Activated naive CD8-positive, alpha-beta T cell (primary cell): ENCODE measurements around the gene BCL10.

Experiments
- H3K27ac Mint-ChIP-seq: one replicate; pipeline ENCODE4 v1.8.0; 2021; ENCODE audit warnings: mixed read lengths
- H3K27me3 Mint-ChIP-seq: one replicate; pipeline ENCODE4 v1.8.0; 2021; ENCODE audit warnings: mixed read lengths
- H3K36me3 Mint-ChIP-seq: one replicate; pipeline ENCODE4 v1.8.0; 2021; ENCODE audit warnings: mixed read lengths
- H3K4me1 Mint-ChIP-seq: one replicate; pipeline ENCODE4 v1.8.0; 2021; ENCODE audit warnings: low read depth, mixed read lengths
- H3K4me3 Mint-ChIP-seq: one replicate; pipeline ENCODE4 v1.8.0; 2021; ENCODE audit warnings: mild to moderate bottlenecking, mixed read lengths
- H3K9me3 Mint-ChIP-seq: one replicate; pipeline ENCODE4 v1.8.0; 2021; ENCODE audit warnings: low read depth, mixed read lengths

Gene BCL10

GRCh38 chr1:85284202-85284601 lies 7.8 kb upstream of the BCL10 start:
- Mint-ChIP-seq H3K4me1 (peaks cover 3% of the 10 kb centered on the region), H3K9me3 (no peaks in the 10 kb centered on the region), H3K27me3 (no peaks in the 10 kb centered on the region), H3K27ac (no peak overlapping the region), H3K36me3 (no peaks in the 10 kb centered on the region), H3K4me3 (no peak overlapping the region)

GRCh38 chr1:85283475-85284199 lies 7.2 kb upstream of the BCL10 start:
- Mint-ChIP-seq H3K4me1 (peaks cover 9% of the 10 kb centered on the region), H3K27me3 (no peaks in the 10 kb centered on the region), H3K9me3 (no peaks in the 10 kb centered on the region), H3K36me3 (no peaks in the 10 kb centered on the region), H3K4me3 (no peak overlapping the region), H3K27ac (no peak overlapping the region)

DNA sequence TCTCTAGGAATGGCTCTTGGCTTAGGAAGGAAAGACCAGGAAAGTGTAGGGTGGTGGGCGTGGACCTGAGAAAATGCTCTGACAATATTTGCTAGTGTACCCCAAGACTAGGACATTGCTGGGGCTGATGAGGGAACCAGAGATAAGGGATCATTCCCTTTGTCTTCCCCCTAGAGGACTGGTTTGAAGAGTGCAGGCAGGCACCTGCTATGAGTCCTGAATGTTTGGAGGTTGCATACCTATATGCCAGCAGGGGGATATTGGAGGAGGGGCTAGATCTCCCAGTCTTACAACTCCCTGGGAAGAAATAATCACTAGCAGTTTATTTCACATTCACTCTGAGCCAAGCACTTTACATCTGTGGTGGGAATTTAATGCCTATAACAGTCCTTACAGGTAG lies 6.0 kb upstream of the BCL10 start:
- Mint-ChIP-seq H3K4me1 (peaks cover 11% of the 10 kb centered on the region), H3K27ac (no peak overlapping the region), H3K9me3 (no peaks in the 10 kb centered on the region), H3K27me3 (no peaks in the 10 kb centered on the region), H3K4me3 (no peak overlapping the region), H3K36me3 (no peaks in the 10 kb centered on the region)

- no peak overlapping the region for H3K27ac Mint-ChIP-seq
- no peak overlapping the region for H3K4me3 Mint-ChIP-seq
- H3K9me3 Mint-ChIP-seq = no peaks in the 10 kb centered on the region
- no peaks in the 10 kb centered on the region for H3K36me3 Mint-ChIP-seq
- H3K27me3 Mint-ChIP-seq = no peaks in the 10 kb centered on the region
- peaks cover 17% of the 10 kb centered on the region for H3K4me1 Mint-ChIP-seq
Observed at GRCh38 chr1:85280636-85281035, 4.2 kb upstream of the BCL10 start.

DNA sequence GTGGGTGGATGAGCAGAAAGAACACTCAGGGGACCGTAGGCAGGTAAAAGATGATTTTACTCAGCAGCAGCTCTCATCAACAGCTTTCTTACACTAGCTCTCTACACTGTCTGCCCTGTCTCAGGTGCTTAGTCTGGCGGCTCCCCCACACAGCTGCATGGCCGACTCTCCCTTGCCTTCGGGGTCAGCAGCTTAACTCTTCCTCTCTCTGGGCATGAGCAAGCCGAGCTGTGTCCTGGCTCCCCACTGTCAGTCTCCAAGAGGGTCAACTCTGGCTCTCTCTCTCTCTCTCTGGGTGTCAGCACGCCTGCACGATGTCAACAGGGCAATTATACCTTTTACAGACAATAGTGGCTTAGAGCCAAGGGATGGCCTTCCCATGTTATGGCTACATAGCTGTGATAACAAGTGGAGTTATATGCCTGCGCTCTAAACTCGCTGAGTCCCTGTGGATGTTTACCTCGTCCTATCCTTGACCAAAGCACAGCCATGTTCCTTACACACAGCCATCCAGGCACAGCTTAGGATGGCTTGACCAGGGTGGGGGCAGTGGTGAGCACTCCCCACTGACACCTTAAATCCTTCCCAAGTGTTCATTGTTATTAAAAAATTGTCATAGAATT lies 3.1 kb upstream of the BCL10 start:
- Mint-ChIP-seq H3K4me1 (peaks cover 27% of the 10 kb centered on the region), H3K27me3 (no peaks in the 10 kb centered on the region), H3K36me3 (peaks cover 3% of the 10 kb centered on the region), H3K27ac (no peak overlapping the region), H3K4me3 (no peak overlapping the region), H3K9me3 (no peaks in the 10 kb centered on the region)

DNA sequence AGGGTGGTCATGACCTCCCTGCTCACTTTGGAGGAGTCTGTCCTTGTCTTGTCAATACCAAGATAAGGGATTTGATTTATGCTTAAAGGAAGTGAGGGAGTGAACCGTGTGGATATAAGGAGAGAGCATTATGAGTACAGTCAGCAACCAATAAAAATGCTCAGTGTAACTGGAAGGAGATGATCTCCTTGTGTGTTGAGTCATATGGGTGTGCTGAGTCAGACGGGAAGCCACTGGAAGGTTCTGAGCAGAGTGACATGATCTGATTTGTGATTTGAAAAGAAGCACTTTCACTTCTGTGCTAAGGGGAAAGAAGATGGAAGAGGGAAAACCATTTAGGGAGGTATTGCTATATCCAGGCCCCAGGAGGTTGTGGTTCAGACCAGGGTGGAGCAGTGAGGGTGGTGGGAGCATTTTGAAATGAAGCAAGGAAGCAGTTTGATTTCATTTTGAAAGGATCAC lies 2.5 kb upstream of the BCL10 start:
- Mint-ChIP-seq H3K4me3 (peak overlapping the region; percentile 12), H3K4me1 (peaks cover 34% of the 10 kb centered on the region), H3K27ac (peak overlapping the region; percentile 1), H3K9me3 (no peaks in the 10 kb centered on the region), H3K36me3 (peaks cover 3% of the 10 kb centered on the region), H3K27me3 (no peaks in the 10 kb centered on the region)

DNA sequence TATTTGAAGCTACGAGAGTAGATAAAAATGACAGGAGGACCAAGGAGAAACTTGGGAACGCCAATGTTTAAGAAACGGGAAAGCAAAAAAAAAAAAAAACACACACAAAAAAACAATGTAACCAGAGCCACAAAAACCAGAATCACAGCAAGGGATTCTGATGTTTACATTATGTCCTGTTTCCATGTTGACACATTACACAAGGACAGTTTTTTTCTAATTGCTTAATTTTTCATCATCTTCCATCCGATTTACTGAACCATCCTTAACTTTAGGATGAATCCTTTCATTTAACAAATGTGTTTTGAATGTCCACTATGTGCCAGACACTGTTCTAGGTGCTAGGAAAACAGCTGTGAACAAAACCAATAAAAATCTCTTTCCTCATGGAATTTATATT lies 1.4 kb upstream of the BCL10 start:
- H3K4me3 Mint-ChIP-seq = peak overlapping the region; percentile 6
- H3K27me3 Mint-ChIP-seq = no peaks in the 10 kb centered on the region
- no peak overlapping the region for H3K27ac Mint-ChIP-seq
- H3K4me1 Mint-ChIP-seq = peaks cover 45% of the 10 kb centered on the region
- peaks cover 6% of the 10 kb centered on the region for H3K36me3 Mint-ChIP-seq
- H3K9me3 Mint-ChIP-seq = no peaks in the 10 kb centered on the region

DNA sequence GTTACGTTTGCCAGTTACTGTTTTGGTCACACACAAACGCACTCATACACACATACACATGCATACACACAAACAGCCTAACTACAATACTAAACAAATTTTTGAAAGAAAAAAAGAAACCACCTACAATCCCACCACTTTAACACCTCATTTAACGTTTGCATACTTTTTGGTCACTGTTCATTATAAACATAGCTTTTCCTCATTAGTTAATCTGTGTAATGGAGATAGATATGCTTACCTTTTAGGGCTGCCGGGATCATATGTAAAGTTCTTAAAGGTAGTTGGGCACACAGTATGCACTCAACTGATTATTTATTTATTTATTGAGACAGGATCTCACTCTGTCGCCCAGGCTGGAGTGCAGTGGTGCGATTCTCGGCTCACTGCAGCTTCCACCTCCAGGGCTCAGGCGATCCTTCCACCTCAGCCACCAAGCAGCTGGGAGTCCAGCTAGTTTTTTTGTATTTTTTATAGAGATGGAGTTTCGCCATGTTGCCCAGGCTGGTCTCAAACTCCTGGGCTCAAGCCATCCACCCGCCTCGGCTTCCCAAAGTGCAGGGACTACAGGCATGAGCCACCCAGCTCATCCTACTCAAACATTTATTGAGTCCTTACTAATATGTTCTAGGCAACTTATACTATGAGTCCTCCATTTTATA lies 677 bp upstream of the BCL10 start:
- H3K27me3 Mint-ChIP-seq = no peaks in the 10 kb centered on the region
- H3K9me3 Mint-ChIP-seq = no peaks in the 10 kb centered on the region
- H3K36me3 Mint-ChIP-seq = peaks cover 7% of the 10 kb centered on the region
- H3K4me1 Mint-ChIP-seq = peaks cover 48% of the 10 kb centered on the region
- H3K4me3 Mint-ChIP-seq = peak overlapping the region; percentile 92
- peak overlapping the region; percentile 75 for H3K27ac Mint-ChIP-seq

DNA sequence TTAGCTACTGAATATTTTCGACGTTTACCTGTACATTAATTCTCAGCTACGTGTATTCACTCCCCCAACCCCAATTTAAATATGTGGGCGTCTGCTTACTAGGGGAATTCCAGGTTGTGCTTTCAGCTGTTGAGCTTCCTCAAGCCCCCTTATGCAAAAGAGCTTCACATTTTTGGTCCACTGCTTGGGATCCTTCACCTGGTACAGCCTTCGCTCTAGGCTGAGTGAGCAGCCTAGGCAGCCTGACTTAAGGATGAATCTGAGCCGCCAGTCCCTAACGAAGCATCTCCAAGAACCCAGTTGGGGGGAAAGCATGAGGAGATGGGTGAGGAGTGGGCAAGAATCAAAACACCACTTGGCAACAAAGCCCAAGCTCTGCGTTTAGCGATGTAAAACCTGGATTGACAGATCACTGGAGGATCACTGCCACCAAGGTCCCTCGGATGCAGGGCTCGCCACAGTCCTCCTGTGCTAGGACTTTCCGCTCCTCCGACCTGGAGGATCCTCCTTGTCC lies 674 bp downstream of the BCL10 start:
- H3K36me3 Mint-ChIP-seq = peaks cover 7% of the 10 kb centered on the region
- H3K4me1 Mint-ChIP-seq = peaks cover 60% of the 10 kb centered on the region
- H3K27ac Mint-ChIP-seq = peak overlapping the region; percentile 97
- H3K27me3 Mint-ChIP-seq = no peaks in the 10 kb centered on the region
- H3K4me3 Mint-ChIP-seq = peak overlapping the region; percentile 92
- no peaks in the 10 kb centered on the region for H3K9me3 Mint-ChIP-seq

DNA sequence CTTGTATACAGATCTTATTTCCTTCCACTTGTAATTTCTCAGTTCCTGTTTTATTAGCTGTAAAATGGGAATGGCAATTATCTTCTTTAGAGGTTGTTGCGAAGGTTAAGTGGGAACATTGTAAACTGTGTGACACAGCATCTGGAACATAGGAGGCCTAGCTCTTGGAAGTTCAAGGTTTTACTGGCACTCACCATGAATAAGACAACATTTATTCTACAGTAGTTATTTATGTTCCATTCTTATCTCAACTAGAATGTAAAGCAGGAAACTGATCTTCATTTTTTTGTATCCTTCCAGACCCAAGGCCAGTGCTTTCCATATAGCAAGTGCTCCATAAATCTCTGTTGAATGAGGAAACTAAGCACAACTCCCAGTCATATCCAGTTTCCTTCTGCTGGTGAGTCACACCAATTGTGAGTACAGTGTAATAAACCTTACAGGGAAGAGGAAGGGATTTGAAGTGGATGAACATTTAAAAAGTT lies 1.4 kb downstream of the BCL10 start:
- peaks cover 64% of the 10 kb centered on the region for H3K4me1 Mint-ChIP-seq

DNA sequence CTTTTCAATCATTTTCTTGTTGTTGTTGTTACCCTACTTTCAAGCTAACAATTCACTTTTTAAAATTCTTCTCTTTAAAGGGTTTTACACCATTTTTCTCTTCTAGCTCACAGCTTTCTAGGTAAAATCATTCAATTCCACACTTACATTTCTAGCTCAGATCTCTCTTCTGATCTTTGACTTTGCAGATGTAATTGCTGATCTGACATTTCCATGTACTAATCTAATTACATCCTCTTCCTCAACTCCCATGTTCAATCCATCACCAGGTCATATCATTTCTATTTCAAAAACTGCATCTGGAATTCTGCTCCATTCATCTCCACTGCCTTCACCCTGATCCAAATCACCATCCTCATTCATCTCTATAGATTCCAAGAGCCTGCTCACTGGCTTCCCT lies 3.0 kb downstream of the BCL10 start:
- no peaks in the 10 kb centered on the region for H3K27me3 Mint-ChIP-seq
- peak overlapping the region; percentile 97 for H3K27ac Mint-ChIP-seq
- H3K9me3 Mint-ChIP-seq = no peaks in the 10 kb centered on the region
- peaks cover 65% of the 10 kb centered on the region for H3K4me1 Mint-ChIP-seq
- peaks cover 10% of the 10 kb centered on the region for H3K36me3 Mint-ChIP-seq
- H3K4me3 Mint-ChIP-seq = peak overlapping the region; percentile 92

More for the DNA sequence above, 1.4 kb downstream of the BCL10 start:
- Mint-ChIP-seq H3K9me3 (no peaks in the 10 kb centered on the region), H3K4me3 (peak overlapping the region; percentile 92), H3K27ac (peak overlapping the region; percentile 97), H3K27me3 (no peaks in the 10 kb centered on the region), H3K36me3 (peaks cover 7% of the 10 kb centered on the region)

DNA sequence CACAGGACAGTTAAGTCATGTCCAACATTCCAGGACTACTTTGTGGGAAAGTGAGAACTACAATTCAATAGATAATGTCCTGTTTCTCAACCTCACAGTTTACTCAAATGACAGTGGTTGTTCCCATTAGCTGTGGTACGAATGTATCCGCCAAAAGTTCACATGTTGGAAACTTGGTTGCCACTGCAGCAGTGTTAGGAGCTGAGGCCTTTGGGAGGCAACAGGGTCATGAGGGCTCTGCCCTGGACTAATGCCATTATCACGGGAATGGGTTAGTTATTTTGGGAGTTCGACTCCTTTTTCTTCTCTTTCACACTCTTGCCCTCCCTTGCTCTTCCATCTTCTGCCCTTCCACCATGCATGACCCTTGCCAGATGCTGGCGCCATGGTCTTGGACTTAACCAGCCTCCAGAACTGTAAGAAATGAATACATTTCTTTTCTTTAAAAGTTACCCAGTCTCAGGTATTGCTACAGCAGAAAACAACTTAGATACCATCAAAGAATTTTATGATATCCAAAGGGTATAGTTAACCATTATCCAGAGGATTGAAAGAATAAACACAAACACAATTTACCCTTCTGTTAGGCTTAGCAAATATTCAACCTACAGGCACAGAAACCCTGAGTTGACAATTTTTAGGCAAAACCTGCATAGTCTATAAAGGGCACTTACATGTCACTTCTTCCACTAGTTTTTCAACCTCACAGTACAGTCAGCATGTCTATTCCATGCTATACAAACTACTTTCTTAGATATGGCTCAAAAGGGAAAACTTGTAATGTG lies 7.4 kb downstream of the BCL10 start:
- Mint-ChIP-seq H3K27me3 (no peaks in the 10 kb centered on the region), H3K4me1 (peaks cover 45% of the 10 kb centered on the region), H3K27ac (peak overlapping the region; percentile 41), H3K36me3 (peaks cover 11% of the 10 kb centered on the region), H3K9me3 (no peaks in the 10 kb centered on the region), H3K4me3 (no peak overlapping the region)

GRCh38 chr1:85267313-85267712 lies 9.1 kb downstream of the BCL10 start:
- H3K27me3 Mint-ChIP-seq = no peaks in the 10 kb centered on the region
- no peaks in the 10 kb centered on the region for H3K9me3 Mint-ChIP-seq
- H3K4me1 Mint-ChIP-seq = peaks cover 30% of the 10 kb centered on the region
- peaks cover 7% of the 10 kb centered on the region for H3K36me3 Mint-ChIP-seq
- no peak overlapping the region for H3K27ac Mint-ChIP-seq
- H3K4me3 Mint-ChIP-seq = no peak overlapping the region

- Mint-ChIP-seq H3K4me1 (peaks cover 14% of the 10 kb centered on the region), H3K4me3 (no peak overlapping the region), H3K36me3 (peaks cover 4% of the 10 kb centered on the region), H3K27me3 (no peaks in the 10 kb centered on the region), H3K27ac (no peak overlapping the region), H3K9me3 (no peaks in the 10 kb centered on the region)
Observed at GRCh38 chr1:85264150-85264549, 12.3 kb downstream of the BCL10 start.
